SIG-M5 treated with dmso at 0.1 percent for 504 hours (cell line): Measurements from ENCODE around the gene GRID1.

Experiments used
- DNase-seq: peaks from one replicate; lab custom pipeline; 2025; ENCODE audit not compliant: unreplicated experiment; lab: John Stamatoyannopoulos, UW

The GRID1 gene

DNA sequence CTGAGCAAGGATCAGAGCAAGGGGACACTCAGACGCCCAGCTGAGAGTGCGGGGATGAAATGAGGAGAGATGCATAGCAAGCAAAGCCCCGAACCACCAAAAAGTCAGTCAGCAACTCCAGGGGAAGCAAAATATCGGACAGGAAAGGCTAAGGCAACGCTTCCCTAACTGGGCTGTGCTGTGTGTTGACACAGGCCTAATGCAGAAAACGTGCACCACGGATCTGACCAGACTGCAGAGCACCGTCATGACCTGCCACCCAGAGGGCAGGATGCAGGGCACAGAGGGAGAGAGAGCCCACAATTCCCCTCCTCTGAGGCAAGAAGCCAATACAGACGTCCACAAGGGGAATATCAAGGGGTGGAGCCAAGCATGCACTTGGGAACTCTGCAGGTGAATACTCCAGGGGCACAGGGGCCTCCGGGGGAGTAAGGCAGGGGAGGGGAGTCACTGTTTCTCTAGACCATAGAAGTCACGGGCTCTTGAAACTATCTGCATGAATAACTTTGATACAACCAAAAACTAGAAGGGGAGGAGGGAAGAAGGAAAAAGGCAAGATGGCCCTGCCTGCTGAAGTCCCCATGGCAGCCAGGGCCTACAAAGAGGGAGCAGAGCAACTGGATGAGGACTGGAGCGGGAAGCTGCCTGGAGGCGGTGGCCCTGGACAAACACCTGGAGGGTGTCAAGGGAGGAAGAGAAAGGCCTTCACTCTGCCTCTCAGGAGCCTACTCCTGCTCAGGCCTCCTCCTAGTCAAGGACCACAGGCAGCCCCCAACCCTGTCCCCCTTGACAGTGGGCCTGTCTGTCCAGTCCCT, 26.2 kb downstream of the GRID1 start:
- no peak for DNase-seq

DNA sequence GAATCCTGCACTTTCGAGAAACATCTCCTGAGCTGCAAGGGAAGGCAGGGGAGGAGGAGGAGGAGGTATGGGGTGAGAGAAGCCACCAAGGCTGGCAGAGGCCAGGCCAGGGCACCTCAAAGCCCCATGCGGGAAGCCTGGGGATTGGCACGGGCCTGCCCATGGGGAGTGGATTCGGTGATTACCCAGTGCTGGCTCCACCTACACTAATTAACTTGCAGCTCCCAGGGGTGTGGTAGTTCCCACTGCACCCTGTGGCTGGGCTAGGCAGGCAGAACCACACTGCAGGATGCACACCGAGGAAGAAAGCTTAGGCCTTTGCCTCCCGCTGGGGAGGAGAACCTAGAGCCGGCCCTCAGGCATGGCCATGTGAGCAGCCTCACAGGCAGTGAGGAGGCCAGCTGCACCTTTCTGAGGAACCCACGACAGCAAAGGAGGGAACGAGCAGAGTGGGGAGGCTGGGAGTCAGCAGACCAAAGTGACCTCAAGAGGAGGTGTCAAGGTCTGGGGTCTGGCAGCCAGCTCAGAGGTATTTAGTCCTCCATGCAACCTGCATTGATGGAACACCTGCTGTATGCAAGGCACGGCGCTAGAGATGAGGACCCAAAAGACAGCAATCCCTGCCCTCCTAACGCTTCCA, 27.2 kb downstream of the GRID1 start:
- DNase-seq, result no peak

DNA sequence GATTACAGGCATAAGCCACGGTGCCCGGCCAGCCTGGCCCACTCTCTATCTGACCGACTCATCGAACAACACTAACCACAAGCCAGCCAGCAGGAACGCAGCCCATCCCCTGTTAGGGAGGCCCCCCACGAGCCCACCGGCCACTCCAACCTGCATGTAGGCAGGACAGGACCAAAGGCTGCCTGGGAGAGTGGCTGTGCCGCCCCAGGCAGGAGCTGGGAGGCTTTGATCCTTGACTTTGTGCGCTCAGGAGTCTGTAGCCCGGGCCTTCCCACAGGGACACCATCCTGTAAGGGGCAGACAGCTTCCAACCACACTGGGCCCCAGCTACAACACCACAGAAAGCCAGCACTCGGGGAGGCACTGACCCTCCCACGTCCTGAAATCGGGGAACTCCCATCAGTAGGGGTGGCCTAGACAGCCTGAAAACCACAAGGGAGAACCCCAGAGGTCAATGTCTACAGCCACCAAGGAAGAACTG, 29.4 kb downstream of the GRID1 start:
- DNase-seq, result no peak

DNA sequence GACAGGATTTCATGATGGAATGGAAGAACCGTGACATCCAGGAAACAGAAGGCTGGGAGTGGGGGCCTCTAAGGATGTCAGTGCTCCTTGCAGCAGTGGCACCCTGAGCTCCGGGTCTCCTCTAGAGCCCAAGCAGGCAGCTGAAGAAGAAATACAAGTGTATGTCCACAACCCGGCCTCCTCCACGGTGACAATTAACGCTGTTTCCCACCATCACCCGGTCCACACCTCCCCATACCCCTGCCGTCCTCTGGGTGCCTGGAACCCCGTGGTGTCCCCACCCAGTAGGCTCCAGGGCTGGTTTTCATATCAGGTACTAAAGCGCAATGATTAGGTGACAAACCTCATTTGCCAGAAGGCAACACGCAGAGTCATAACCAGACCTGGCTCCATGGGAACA, 30.3 kb downstream of the GRID1 start:
- DNase-seq, result no peak

DNA sequence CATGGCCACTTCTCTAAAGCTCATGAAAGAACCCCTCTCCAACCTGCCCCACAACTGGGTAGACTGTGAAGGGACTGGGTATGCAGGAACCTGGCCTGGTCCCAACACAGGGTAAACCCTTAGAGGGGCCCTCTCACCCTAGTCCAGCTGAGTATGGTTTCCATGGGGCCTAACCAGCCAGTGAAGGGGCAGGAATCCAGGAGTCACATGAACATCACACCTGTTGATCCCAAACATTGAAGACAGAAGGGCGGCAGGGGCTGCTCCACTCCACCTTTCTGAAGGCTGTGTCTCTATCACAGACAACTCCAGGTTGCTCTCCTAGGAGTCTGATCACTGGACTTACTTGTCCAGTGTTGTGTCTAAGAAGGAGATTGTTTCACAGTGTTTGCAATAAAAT, 30.8 kb downstream of the GRID1 start:
- no peak for DNase-seq

DNA sequence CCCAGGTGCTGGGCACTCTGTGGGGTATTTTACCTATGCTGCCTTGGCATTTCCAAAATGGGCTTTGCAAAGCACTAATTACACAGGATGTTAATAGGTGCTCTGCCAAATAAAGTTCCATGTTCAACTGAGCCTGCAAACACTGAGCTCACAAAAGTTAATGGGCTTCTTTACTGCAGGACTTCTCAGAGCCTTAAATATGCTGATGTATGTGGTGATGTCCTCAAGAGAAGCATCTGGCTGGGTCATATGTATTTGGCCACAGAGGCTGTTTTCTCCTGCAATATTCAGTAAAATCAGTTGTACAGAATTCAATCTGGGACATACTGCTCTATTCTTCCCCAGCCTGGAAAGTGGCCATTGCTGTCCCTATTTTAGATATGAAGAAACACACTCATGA, 31.3 kb downstream of the GRID1 start:
- no peak for DNase-seq

DNA sequence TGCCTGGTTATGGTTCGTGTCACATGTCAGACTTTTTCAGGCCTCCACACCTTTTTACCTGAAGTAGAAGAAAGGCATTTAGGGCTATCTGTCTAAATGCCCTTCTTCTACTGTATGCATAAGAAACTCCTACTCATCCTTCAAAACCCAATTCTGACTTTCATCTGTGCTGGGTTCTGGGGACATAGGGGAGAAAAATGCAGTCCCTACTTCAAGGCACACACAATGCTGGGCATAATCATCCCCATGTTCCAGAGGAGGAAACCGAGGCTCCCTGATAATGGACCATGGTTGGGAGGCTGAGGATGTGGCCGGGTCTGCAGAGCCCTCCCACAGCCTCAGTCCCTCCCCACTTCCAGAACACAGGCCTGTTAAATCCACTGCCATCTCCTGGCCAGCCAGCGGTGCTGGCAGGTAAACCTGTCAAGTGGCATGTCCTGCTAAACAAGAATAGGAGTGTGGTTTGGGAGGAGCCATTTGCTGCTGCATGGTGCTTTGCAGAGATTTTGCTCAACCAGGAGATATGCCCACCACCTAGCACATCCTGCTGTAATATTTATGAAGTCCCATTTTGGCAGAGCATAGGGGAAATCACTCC, 32.0 kb downstream of the GRID1 start:
- DNase-seq, result no peak

DNA sequence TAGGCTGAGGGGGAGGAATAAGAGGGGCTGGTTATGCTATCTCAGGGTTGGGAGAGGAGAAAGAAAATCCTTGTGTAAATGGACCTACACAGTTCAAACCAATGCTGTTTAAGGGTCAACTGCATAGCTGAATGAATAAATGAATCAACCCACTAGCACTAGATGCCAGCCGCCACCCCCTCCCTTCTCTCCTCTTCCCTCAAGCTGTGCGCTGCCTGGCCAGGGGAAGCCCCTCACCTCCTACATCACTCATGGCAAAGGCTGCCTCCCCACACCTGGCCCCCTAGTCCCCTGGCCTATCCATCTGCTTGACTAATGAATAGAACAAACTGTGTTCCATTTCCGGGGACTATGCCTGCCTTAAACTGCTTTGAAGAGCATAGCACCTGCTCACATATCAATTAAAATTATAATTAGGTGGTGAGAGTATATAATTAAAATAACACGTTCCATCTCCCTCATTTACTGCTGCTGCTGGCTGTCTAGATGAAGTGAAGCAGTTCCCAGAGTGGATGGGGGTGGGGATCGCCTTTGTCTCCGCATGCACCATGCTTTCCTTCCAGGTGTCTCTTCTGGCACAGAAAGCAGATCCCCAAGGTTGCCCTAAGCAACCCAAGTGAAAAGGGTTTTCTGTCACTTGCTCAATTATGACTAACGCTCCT, 32.6 kb downstream of the GRID1 start:
- no peak for DNase-seq

DNA sequence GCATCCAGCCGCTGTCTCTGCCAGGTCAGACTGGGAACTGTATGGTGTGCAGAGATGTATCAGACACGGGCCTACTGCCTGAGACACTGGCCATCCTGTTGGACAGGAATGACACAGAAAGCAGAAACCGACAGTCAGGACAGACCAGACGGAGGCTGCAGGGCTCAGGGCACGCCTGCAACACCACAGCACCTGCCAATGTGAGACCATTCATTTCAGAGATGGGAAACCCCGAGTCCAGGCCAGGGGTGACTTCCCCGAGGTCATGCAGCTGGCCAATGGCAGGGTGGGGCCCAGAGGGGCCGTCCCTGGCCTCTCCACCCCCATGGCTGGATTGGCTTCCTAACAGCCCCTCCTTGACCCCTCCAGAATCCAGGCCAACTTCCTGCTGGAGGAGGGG, 34.7 kb downstream of the GRID1 start:
- no peak for DNase-seq

DNA sequence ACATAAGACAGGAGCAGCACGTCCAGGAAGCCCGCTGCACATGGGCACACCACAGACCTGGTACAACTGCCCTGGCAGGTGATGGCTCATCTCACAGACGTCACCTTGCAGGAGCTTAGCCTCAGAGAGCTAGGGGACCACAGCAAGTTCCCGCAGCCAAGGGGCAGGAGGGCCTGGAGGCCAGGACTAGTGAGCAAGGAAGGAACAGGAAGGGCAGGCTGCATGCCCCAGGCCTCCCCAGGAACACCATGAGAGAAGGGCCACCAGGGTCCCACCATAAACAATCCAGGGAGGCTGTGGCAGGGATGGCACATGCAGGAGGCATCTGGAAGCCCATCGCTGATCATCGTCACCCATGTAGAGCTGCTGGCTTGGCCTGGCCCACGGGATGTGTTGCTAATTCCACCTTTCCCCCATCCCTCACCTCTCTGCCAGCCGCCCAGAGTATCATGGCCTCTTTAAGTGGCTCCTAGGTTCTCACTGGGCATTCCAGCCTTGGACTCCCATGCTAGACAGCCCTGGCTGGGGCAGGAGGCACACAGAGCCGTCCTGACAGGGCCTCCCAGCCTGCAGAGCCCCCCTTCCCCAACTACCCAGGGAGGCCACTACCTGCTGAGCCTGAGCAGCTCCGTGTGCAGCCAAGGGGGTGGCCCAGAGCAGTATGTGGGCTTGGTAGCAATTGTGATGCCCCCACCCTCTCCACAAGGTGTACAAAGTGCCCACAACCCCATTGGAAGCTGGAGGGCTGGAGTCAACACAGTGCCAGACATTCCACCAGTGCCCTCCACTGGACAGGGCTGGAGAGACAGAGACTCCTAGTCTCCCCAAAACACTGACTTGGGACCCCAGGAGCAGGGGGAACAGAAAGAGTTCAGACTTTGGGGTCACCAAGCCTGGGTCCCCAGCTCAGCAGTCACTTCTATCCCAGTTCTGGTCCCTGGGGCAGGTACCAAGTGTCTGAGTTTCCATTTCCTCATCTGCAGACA, 35.5 kb downstream of the GRID1 start:
- no peak for DNase-seq

DNA sequence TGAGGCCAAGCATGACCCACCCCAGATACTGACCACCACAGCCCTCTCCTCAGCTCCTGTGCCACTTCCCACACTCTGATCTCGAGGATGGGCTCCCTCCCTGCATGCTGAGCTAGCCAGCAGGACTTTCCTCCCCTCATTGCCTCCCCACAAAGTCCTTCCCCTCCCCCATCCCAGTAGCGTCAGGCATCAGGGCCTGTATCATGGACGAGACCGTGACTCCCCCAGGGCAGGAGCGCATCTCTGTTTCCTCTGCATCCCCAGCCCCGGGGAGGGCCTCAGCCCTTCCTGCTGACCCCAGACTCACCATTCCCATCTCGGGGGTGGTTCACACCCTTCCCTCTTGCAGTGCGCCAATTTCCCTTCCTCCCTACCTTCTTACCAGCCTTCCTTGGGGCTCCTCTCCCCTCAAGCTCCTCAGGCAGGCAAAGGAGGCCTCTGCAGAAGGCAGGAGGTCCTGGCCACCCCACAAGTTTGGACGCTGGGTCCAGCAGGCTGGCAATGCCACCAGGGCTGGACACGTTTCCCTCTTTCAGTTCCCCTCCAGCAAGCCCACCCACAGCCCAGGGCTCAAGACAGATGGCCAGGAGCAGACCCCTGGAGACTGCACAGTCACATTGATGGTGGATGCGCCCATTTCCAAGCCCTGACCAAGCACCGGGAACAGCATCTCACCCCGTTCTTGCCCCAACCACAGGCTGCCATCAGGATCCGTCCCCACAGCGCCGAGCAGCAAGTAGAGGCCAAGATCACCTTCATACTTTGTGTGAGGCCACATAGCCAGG, 36.5 kb downstream of the GRID1 start:
- DNase-seq, result no peak

DNA sequence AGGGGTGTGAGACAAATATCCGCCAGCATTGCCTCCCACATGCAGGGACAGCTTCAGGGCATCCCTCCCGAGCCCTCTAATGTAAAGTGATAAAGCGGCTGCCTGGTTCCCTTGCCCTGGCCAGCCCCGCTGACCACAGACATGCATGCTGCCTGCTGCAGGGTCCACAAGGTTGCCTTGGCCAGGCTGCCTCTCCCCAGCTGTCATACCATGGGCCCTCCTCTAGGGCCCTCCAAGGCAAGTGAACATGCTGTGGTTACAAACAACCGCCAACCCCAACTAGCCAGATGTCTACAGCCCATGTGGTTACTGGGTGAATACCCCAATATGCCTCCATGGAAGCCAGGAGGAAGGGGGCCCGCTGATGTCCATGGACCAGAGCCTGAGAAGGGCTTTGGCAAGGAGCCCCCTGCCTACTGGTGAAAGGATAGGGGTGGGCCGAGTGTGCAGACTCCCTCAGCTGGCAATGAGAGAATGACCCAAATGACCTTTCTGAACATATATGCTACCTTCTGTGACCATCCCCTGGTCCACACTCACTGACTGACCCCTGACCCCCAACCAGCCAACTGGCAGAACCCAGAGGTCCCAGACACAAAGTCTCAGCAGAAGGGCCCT, 37.4 kb downstream of the GRID1 start:
- no peak for DNase-seq

DNA sequence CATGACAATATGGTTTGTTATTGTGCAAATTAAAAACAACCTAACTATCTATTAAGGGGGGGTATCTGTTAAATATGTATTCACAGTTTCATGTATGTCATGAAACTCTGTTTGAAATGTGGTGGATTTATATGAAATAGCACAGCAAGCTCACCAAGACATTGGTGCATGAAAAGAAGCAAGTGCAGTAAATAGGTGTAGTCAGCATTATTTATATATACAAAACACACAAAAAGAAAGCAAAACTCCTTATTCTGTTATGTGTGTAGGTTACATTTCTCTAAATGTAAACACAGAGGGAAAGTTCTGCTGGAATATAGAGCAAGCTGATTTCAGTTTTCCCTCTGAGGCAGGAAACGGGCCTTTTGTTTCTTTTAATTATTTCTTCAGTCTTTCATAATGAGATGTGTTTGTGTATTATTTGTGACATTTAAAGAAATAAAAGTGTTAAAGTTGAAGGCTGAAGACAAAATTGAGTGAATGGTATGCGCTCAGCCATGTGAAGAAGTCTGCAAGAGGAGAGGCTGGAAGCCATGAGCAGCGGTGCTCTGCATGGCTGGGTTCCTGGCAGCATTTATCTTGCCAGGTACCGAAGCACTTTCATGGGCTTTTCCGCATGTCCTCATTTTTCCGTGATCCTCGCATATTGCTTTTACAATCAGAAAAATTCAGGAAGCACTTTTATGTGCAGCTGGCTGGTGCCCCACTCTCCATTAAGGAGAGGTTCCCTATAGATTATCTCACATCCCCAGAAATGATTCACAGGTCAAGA, 38.5 kb downstream of the GRID1 start:
- DNase-seq, result no peak

DNA sequence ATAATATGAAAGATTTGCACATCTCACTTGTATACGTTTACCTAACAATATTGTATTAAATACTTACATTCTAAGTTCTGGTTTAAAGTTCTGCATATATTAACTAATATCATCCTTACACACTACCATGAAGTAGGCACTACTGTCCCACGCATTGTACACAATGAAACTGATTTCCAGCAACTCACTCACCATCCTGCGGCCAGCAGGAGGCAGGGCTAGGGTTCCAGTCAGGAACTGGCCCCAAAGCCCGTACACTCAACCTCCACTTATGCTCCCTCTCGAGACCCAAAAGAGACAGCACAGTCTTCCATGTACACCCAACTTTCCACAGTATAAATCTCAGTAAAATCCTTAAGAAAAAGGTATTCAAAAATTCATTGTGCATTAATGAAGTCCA, 41.4 kb downstream of the GRID1 start:
- no peak for DNase-seq

DNA sequence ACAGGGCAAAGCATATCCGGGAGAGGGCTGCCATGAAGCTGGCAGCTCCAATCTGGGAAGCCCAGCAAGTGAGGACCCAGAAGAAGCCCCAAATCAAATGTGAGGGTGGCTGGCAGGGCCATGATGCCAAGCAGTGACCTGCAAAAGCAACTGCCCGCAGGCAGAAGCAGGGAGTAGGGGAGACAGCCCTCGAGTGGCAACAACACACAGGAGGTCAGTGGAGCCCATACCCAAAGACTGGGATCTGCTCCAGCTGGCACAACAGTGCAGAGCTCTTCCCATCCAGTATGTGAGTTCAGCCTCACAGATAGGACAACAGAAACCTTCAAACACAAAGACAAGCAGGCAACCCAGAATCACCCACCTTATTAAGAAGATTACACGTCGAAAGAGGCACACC, 45.0 kb downstream of the GRID1 start:
- no peak for DNase-seq

DNA sequence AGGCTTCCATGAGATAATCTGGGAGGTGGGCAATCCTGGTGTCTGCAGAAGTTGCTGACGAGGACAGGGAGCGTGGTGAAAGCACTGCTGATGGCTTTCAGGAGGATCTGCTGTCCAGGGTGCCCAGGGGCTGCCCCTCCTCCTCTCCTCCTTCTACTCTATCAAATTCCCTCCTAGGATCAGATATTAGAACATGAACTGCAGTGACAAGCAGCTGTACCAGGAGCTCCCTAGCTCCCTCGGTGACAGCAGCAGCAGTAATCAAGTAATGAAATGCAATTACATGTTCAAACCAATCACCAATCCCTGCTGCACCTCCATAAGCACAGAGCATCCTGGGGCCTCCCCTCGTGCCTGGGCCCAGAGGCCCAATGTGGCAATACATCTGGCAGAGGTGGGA, 46.9 kb downstream of the GRID1 start:
- DNase-seq, result no peak

DNA sequence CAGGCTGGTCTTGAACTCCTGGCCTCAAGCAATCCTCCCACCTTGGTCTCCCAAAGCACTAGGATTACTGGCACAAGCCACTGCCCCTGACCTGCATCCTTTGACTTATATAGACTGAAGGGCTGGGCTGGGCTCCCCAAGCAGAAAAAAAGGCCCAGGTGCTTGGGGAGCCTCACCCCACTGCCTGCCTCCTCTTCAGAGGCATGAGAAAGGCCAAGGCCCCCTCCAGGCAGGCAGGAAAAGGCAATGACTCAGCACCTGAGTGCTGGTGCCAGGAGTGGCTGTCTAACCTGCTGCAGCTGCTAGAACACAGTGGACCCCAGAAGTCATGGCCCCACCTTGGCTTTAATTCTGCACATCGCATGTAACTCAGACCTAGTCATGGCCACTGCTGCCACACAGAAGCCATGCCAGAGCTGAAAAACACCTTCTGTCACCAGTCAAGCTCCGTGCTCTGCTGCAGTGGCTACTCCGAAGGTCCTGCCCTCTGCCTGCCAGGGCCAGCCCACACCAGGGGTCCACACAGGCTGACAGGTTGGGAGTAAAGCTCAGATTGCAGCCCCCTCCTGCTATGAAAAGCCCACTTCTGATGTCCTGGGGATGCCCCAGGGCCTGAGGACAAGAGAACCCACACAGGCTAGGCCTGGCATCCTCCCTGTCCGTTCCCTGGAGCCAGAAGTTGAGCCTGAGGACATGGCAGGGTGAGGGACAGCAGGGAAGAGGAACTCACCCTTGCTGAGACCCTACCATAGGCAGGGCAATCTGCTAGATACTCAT, 48.5 kb downstream of the GRID1 start:
- no peak for DNase-seq

DNA sequence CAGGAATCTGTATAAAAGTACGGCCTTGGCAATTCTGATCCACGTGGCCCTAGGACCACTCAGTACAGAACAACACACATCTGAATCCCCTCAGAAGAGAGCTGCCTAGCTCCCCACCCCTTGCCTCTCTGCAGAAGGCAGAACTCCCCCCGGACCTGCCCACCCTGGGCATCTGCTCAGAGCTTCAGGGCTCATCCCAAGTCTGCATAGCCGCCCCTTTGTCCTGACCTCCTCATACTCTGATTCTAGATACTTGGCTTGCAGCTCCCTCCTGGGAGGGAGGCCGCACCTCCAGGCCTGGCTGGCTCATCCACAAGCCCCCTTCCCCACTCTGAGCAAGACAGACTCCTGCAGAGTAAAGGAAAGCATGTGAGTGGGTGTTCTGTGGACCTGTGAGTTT, 49.6 kb downstream of the GRID1 start:
- no peak for DNase-seq
